ENCODE results near the gene KLF11.

DNA sequence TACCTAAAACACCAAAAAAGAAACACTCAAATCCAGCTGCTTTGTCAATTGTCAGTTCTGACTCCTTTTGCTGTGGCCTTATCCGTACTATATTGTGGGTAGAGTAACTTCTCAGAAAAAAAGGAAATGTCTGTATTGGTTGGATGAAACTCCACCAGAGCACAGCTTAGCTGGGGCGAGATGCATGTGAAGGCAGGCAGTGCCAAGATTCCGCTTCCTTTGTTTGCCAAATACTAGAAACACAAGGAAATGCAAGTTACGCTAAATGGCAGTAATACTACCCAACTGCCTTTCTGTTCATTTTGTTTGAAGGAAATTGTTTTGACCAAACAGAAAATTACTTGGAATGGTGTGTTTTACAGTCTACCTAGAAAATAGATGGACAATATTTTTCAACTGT lies 10.0 kb downstream of the KLF11 start:
- TF ChIP-seq, protein P1, sequence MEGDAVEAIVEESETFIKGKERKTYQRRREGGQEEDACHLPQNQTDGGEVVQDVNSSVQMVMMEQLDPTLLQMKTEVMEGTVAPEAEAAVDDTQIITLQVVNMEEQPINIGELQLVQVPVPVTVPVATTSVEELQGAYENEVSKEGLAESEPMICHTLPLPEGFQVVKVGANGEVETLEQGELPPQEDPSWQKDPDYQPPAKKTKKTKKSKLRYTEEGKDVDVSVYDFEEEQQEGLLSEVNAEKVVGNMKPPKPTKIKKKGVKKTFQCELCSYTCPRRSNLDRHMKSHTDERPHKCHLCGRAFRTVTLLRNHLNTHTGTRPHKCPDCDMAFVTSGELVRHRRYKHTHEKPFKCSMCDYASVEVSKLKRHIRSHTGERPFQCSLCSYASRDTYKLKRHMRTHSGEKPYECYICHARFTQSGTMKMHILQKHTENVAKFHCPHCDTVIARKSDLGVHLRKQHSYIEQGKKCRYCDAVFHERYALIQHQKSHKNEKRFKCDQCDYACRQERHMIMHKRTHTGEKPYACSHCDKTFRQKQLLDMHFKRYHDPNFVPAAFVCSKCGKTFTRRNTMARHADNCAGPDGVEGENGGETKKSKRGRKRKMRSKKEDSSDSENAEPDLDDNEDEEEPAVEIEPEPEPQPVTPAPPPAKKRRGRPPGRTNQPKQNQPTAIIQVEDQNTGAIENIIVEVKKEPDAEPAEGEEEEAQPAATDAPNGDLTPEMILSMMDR (IDR thresholded peaks at IDR 0.05): no peak
- TF ChIP-seq POLR2AphosphoS5 (IDR thresholded peaks at IDR 0.05) (no peak), EP300 (IDR thresholded peaks at IDR 0.05) (no peak)

Measured in suprapubic skin (tissue), 4 donors.